D721Med (cell line): ENCODE results near the gene CENPP.

ENCODE experiments used
- DNase-seq: peaks from one replicate; pipeline ENCODE4 v3.0.0; 2011; ENCODE audit warnings: low spot score; ENCODE audit not compliant: insufficient read length
- FAIRE-seq: peaks from 2 replicates; lab custom pipeline; 2011; peaks lifted over from hg19 to GRCh38; lab: Jason Lieb, UNC
- CTCF ChIP-seq: IDR thresholded peaks from 2 replicates; pipeline ENCODE4 v1.5.1; 2012; ENCODE audit warnings: mild to moderate bottlenecking, control low read depth; ENCODE audit not compliant: insufficient read depth; ENCODE audit errors: missing control alignments

The CENPP gene

GRCh38 chr9:92601451-92601850, 275.7 kb downstream of the CENPP start:
- DNase-seq (no peak), FAIRE-seq (no peak)
- TF ChIP-seq CTCF, result no peak

- TF ChIP-seq CTCF, result no peak
- DNase-seq (no peak), FAIRE-seq (no peak)
Observed at GRCh38 chr9:92602413-92602812, 276.7 kb downstream of the CENPP start.

GRCh38 chr9:92603100-92603499, 277.3 kb downstream of the CENPP start:
- no peak for FAIRE-seq
- no peak for TF ChIP-seq CTCF
- DNase-seq, result no peak

GRCh38 chr9:92603990-92604389, 278.2 kb downstream of the CENPP start:
- FAIRE-seq, result no peak
- no peak for TF ChIP-seq CTCF
- DNase-seq, result no peak

GRCh38 chr9:92605224-92605623, 279.5 kb downstream of the CENPP start:
- DNase-seq, result no peak
- no peak for TF ChIP-seq CTCF
- no peak for FAIRE-seq

- DNase-seq, result no peak
- TF ChIP-seq CTCF, result no peak
- FAIRE-seq, result no peak
Observed at GRCh38 chr9:92607088-92607487, 281.3 kb downstream of the CENPP start.

GRCh38 chr9:92607773-92608172, 282.0 kb downstream of the CENPP start:
- DNase-seq, result no peak
- TF ChIP-seq CTCF, result no peak
- no peak for FAIRE-seq
